Liver (tissue), 9 donors: ENCODE measurements around the gene FRZB. TPM values are rescaled to one million over a fixed set of nuclear protein-coding genes. Genes with fewer than 3 reads are reported as not detected.

Source experiments
- DNase-seq: peaks from one replicate; pipeline ENCODE4 v3.0.0-alpha.2; 2017; ENCODE audit warnings: low spot score
- H3K27ac ChIP-seq, 2 donors: one replicate each; pipeline ENCODE4 v1.7.0; 2013; ENCODE audit warnings: inconsistent platforms in 2 of 2, low read length in 2 of 2, control low read depth in 1 of 2, low read depth in 1 of 2, mild to moderate bottlenecking in 1 of 2
- H3K27me3 ChIP-seq, 4 donors: one replicate each; pipeline versions ENCODE4 v1.6.1 to v1.7.0; 2013; ENCODE audit warnings: low read length in 3 of 4, inconsistent platforms in 1 of 4, mild to moderate bottlenecking in 1 of 4, moderate library complexity in 1 of 4; ENCODE audit not compliant: control insufficient read depth in 4 of 4, insufficient read depth in 4 of 4
- H3K36me3 ChIP-seq, 4 donors: one replicate each; pipeline versions ENCODE4 v1.6.1 to v1.7.0; 2013; ENCODE audit warnings: low read length in 3 of 4, mild to moderate bottlenecking in 3 of 4, low read depth in 1 of 4, moderate library complexity in 1 of 4; ENCODE audit not compliant: control insufficient read depth in 4 of 4, insufficient read depth in 3 of 4
- H3K4me1 ChIP-seq, 4 donors: one replicate each; pipeline versions ENCODE4 v1.6.1 to v1.7.0; 2013; ENCODE audit warnings: low read length in 3 of 4, mild to moderate bottlenecking in 3 of 4, moderate library complexity in 1 of 4; ENCODE audit not compliant: control insufficient read depth in 4 of 4, insufficient read depth in 4 of 4
- H3K4me3 ChIP-seq, 3 donors: one replicate each; pipeline versions ENCODE4 v1.6.1 to v1.7.0; 2013; ENCODE audit warnings: low read length in 3 of 3, control low read depth in 1 of 3, low read depth in 1 of 3, mild to moderate bottlenecking in 1 of 3
- H3K9ac ChIP-seq, 2 donors: one replicate each; pipeline ENCODE4 v1.7.0; 2013; ENCODE audit warnings: low read length in 2 of 2, mild to moderate bottlenecking in 2 of 2, moderate library complexity in 2 of 2, control low read depth in 1 of 2, low read depth in 1 of 2
- H3K9me3 ChIP-seq, 4 donors: one replicate each; pipeline versions ENCODE4 v1.6.1 to v1.7.0; 2013; ENCODE audit warnings: low read length in 3 of 4; ENCODE audit not compliant: control insufficient read depth in 4 of 4
- ATF3 ChIP-seq: IDR thresholded peaks from 2 replicates; pipeline ENCODE4 v1.6.1; 2016; ENCODE audit warnings: antibody characterized with exemption
- CTCF ChIP-seq: fragments of 150-350 bp; IDR thresholded peaks from 2 replicates; pipeline ENCODE4 v1.5.1; 2017; ENCODE audit warnings: improper control_type of control experiment, low read depth, low read length; ENCODE audit not compliant: missing input control
- EGR1 ChIP-seq, 2 donors: IDR thresholded peaks; 2 replicates each; pipeline ENCODE4 v1.6.1; 2016 to 2018; ENCODE audit warnings: antibody characterized with exemption in 2 of 2, low read depth in 2 of 2
- FOXA1 ChIP-seq: IDR thresholded peaks from 2 replicates; pipeline ENCODE4 v1.6.1; 2016; ENCODE audit warnings: antibody characterized with exemption
- FOXA2 ChIP-seq: IDR thresholded peaks from 2 replicates; pipeline ENCODE4 v1.6.1; 2016; ENCODE audit warnings: antibody characterized with exemption
- GABPA ChIP-seq, 2 donors: IDR thresholded peaks in 1 of 2; conservative IDR thresholded peaks in 1 of 2; 2 replicates each; pipeline ENCODE4 v1.6.1; 2016; ENCODE audit warnings: antibody characterized with exemption in 2 of 2, mild to moderate bottlenecking in 1 of 2, moderate library complexity in 1 of 2
- HNF4A ChIP-seq, 2 donors: conservative IDR thresholded peaks; 2 replicates each; pipeline ENCODE4 v1.6.1; 2016; ENCODE audit warnings: antibody characterized with exemption in 2 of 2, mild to moderate bottlenecking in 2 of 2
- HNF4G ChIP-seq: IDR thresholded peaks from 2 replicates; pipeline ENCODE4 v1.6.1; 2016; ENCODE audit warnings: antibody characterized with exemption
- JUND ChIP-seq, 2 donors: IDR thresholded peaks; 2 replicates each; pipeline ENCODE4 v1.6.1; 2016; ENCODE audit warnings: antibody characterized with exemption in 2 of 2
- MAX ChIP-seq: IDR thresholded peaks from 2 replicates; pipeline ENCODE4 v1.6.1; 2016; ENCODE audit warnings: antibody characterized with exemption
- NR2F2 ChIP-seq: IDR thresholded peaks from 2 replicates; pipeline ENCODE4 v1.6.1; 2016; ENCODE audit warnings: antibody characterized with exemption
- RAD21 ChIP-seq, 2 donors: IDR thresholded peaks; 2 replicates each; pipeline ENCODE4 v1.6.1; 2016; ENCODE audit warnings: antibody characterized with exemption in 2 of 2, mild to moderate bottlenecking in 2 of 2
- REST ChIP-seq: IDR thresholded peaks from 2 replicates; pipeline ENCODE4 v1.6.1; 2016; ENCODE audit warnings: antibody characterized with exemption, mild to moderate bottlenecking
- RXRA ChIP-seq, 2 donors: IDR thresholded peaks; 2 replicates each; pipeline ENCODE4 v1.6.1; 2017 to 2018; ENCODE audit warnings: antibody characterized with exemption in 2 of 2, mild to moderate bottlenecking in 1 of 2
- SP1 ChIP-seq: IDR thresholded peaks from 2 replicates; pipeline ENCODE4 v1.6.1; 2018; ENCODE audit warnings: antibody characterized with exemption, mild to moderate bottlenecking
- TAF1 ChIP-seq: conservative IDR thresholded peaks from 2 replicates; pipeline ENCODE4 v1.6.1; 2016; ENCODE audit warnings: antibody characterized with exemption, mild to moderate bottlenecking
- YY1 ChIP-seq: IDR thresholded peaks from 2 replicates; pipeline ENCODE4 v1.6.1; 2016; ENCODE audit warnings: antibody characterized with exemption, mild to moderate bottlenecking
- ZBTB33 ChIP-seq: IDR thresholded peaks from 2 replicates; pipeline ENCODE4 v1.6.1; 2016; ENCODE audit warnings: antibody characterized with exemption
- WGBS: extraction: QIAGEN DNeasy Blood & Tissue Kit; methylation state at CpG from one replicate; pipeline ENCODE4 v1.1.7; 2013; 5-methylcytosine and 5-hydroxymethylcytosine counted together
- polyA plus RNA-seq, 2 donors: library from polyadenylated mRNA; stranded (reverse) in 1 of 2; unstranded in 1 of 2; fragments of 200-250 nt in 1 of 2; fragments of >200 nt in 1 of 2; fragmentation: Nextera tagmentation in 1 of 2; extraction: Ambion mirVana in 1 of 2; gene quantifications; one replicate each; pipeline versions ENCODE4 v1.2.1 to v1.2.3, GENCODE V29; 2013 to 2015
- total RNA-seq, 2 donors: library from RNA; depleted of rRNA; stranded (reverse); fragments of >200 nt; gene quantifications; one replicate each; pipeline ENCODE4 v1.2.3, GENCODE V29; 2014
- donor health status: healthy.
- donor health status: healthy.
- donor health status: healthy.
- donor health status: healthy.
- donor health status: healthy.

FRZB gene
- total and polyA plus RNA-seq, 4 donors, result 0.17 to 1.0 (median 0.54) TPM

GRCh38 chr2:182814804-182815203 is 51.6 kb downstream of the FRZB start:
- DNase-seq, result no peak
- no peak overlapping the region for H3K9ac ChIP-seq
- WGBS, result 84% methylated on average over 3 of the region's 3 CpGs
- no peaks in the 10 kb centered on the region for H3K9me3 ChIP-seq
- H3K27me3 ChIP-seq, result no peaks in the 10 kb centered on the region
- H3K36me3 ChIP-seq, result no peaks in the 10 kb centered on the region
- H3K4me3 ChIP-seq, result no peak overlapping the region
- no peak overlapping the region for H3K27ac ChIP-seq
- TF ChIP-seq HNF4A (conservative IDR thresholded peaks at IDR 0.05), result no peak
- TF ChIP-seq YY1, result no peak
- no peak for TF ChIP-seq ATF3
- TF ChIP-seq FOXA1, result no peak
- no peak for TF ChIP-seq RAD21 (IDR thresholded peaks at IDR 0.05)
- TF ChIP-seq TAF1, result no peak
- no peak for TF ChIP-seq GABPA (IDR thresholded peaks at IDR 0.05 in 1 of 2, conservative IDR thresholded peaks at IDR 0.05 in 1 of 2)
- TF ChIP-seq MAX, result no peak
- no peak for TF ChIP-seq SP1
- TF ChIP-seq JUND (IDR thresholded peaks at IDR 0.05), result no peak
- no peak for TF ChIP-seq ZBTB33
- TF ChIP-seq REST, result no peak
- TF ChIP-seq CTCF, result no peak
- no peak for TF ChIP-seq FOXA2
- TF ChIP-seq RXRA (IDR thresholded peaks at IDR 0.05), result no peak
- TF ChIP-seq HNF4G, result no peak
- TF ChIP-seq EGR1 (IDR thresholded peaks at IDR 0.05; ENCODE audit: low read depth in 2 of 2), result no peak
- TF ChIP-seq NR2F2, result no peak
- no peaks in the 10 kb centered on the region for H3K4me1 ChIP-seq
